ENCODE results near the gene PIK3IP1. TPM values are rescaled to one million over a fixed set of nuclear protein-coding genes. Genes with fewer than 3 reads are reported as not detected.

PIK3IP1 gene
- total and polyA plus RNA-seq, 9 of the 15 experiments (the other 6 are each of a cell fraction or from before 2014, with no cell fraction given): 0.11 to 1.3 (median 0.77) TPM

- TF ChIP-seq ZNF584 (CRISPR knock-in tag; IDR thresholded peaks at IDR 0.05; ENCODE audit: low read depth) (no peak), ZNF644 (tag; IDR thresholded peaks at IDR 0.05; ENCODE audit: low read depth) (no peak), GATA2 (CRISPR knock-in tag; IDR thresholded peaks at IDR 0.05) (no peak), LARP7 (IDR thresholded peaks at IDR 0.05) (no peak), ZBTB26 (CRISPR knock-in tag; IDR thresholded peaks at IDR 0.05) (no peak), ATF4 (CRISPR knock-in tag; IDR thresholded peaks at IDR 0.05) (no peak), ZSCAN32 (CRISPR knock-in tag; IDR thresholded peaks at IDR 0.05) (no peak)
- TF ChIP-seq, protein P1, sequence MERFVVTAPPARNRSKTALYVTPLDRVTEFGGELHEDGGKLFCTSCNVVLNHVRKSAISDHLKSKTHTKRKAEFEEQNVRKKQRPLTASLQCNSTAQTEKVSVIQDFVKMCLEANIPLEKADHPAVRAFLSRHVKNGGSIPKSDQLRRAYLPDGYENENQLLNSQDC (CRISPR knock-in tag; IDR thresholded peaks at IDR 0.05): no peak
Observed at GRCh38 chr22:31233001-31233400, 59.3 kb downstream of the PIK3IP1 start (continued).

Small RNAs within 50 kb of the gene (small RNA-seq; reads per million reads assigned to genes)
- not detected for gene RNA5SP496

Other genes starting within 250 kb of the PIK3IP1 start
Only the 7 nearest of the 10 such genes appear.
- gene SELENOM, start 184.9 kb downstream of the PIK3IP1 start, total RNA-seq (2014; rRNA removed): 6.9 and 10.8 TPM in 2 replicates
- 1.2 and 1.8 TPM in 2 replicates for gene SELENOM, start 184.9 kb downstream of the PIK3IP1 start, total RNA-seq (2014; rRNA removed; fragmentation: Illumina TruSeq; extraction: Trizol)
- 3.7 and 4.1 TPM in 2 replicates for gene SELENOM, start 184.9 kb downstream of the PIK3IP1 start, total RNA-seq (2015; rRNA removed; fragmentation: Illumina TruSeq; extraction: Trizol)
- 8.5 and 10.9 TPM in 2 replicates for gene SELENOM, start 184.9 kb downstream of the PIK3IP1 start, total RNA-seq (2021)
- 4.2 and 7.1 TPM in 2 replicates for gene SELENOM, start 184.9 kb downstream of the PIK3IP1 start, polyA plus RNA-seq (2011; rRNA removed)
- 2.8 and 5.8 TPM in 2 replicates for gene SELENOM, start 184.9 kb downstream of the PIK3IP1 start, polyA plus RNA-seq (2014; fragmentation: Illumina TruSeq; extraction: Trizol)
- gene SELENOM, start 184.9 kb downstream of the PIK3IP1 start, polyA plus RNA-seq (2014; fragmentation: Nextera tagmentation; extraction: Ambion mirVana): 1 to 10 TPM; 1.2 to 2.9 TPM
- 10.0 and 10.6 TPM in 2 replicates for gene SELENOM, start 184.9 kb downstream of the PIK3IP1 start, polyA plus RNA-seq (2014; rRNA removed)
- 5.9 and 6.4 TPM in 2 replicates for gene INPP5J, start 169.5 kb downstream of the PIK3IP1 start, total RNA-seq (2014; rRNA removed)
- 1.9 and 2.7 TPM in 2 replicates for gene INPP5J, start 169.5 kb downstream of the PIK3IP1 start, total RNA-seq (2014; rRNA removed; fragmentation: Illumina TruSeq; extraction: Trizol)
- gene INPP5J, start 169.5 kb downstream of the PIK3IP1 start, total RNA-seq (2015; rRNA removed; fragmentation: Illumina TruSeq; extraction: Trizol): 5.8 and 6.7 TPM in 2 replicates
- gene INPP5J, start 169.5 kb downstream of the PIK3IP1 start, total RNA-seq (2021): 6.3 and 7.0 TPM in 2 replicates
- gene INPP5J, start 169.5 kb downstream of the PIK3IP1 start, polyA plus RNA-seq (2011; rRNA removed): 1.6 and 21.8 TPM in 2 replicates
- gene INPP5J, start 169.5 kb downstream of the PIK3IP1 start, polyA plus RNA-seq (2014; fragmentation: Illumina TruSeq; extraction: Trizol): 4.8 and 5.4 TPM in 2 replicates
- under 1 TPM; 0.10 to 0.78 TPM for gene INPP5J, start 169.5 kb downstream of the PIK3IP1 start, polyA plus RNA-seq (2014; fragmentation: Nextera tagmentation; extraction: Ambion mirVana)
- gene INPP5J, start 169.5 kb downstream of the PIK3IP1 start, polyA plus RNA-seq (2014; rRNA removed): 5.4 and 6.0 TPM in 2 replicates
- 0.53 and 0.68 TPM in 2 replicates for gene PLA2G3, start 152.0 kb downstream of the PIK3IP1 start, total RNA-seq (2014; rRNA removed)
- gene PLA2G3, start 152.0 kb downstream of the PIK3IP1 start, total RNA-seq (2014; rRNA removed; fragmentation: Illumina TruSeq; extraction: Trizol): 0.22 and 0.36 TPM in 2 replicates
- 0.76 and 1.1 TPM in 2 replicates for gene PLA2G3, start 152.0 kb downstream of the PIK3IP1 start, total RNA-seq (2015; rRNA removed; fragmentation: Illumina TruSeq; extraction: Trizol)
- gene PLA2G3, start 152.0 kb downstream of the PIK3IP1 start, total RNA-seq (2021): 0.64 and 0.98 TPM in 2 replicates
- gene PLA2G3, start 152.0 kb downstream of the PIK3IP1 start, polyA plus RNA-seq (2011; rRNA removed): 1.4 and 5.4 TPM in 2 replicates
- gene PLA2G3, start 152.0 kb downstream of the PIK3IP1 start, polyA plus RNA-seq (2014; fragmentation: Illumina TruSeq; extraction: Trizol): 0.48 and 0.78 TPM in 2 replicates
- gene PLA2G3, start 152.0 kb downstream of the PIK3IP1 start, polyA plus RNA-seq (2014; fragmentation: Nextera tagmentation; extraction: Ambion mirVana): under 1 TPM; 0.18 to 0.20 TPM
- 0.77 and 1.2 TPM in 2 replicates for gene PLA2G3, start 152.0 kb downstream of the PIK3IP1 start, polyA plus RNA-seq (2014; rRNA removed)
- gene RNF185, start 132.3 kb downstream of the PIK3IP1 start, total RNA-seq (2014; rRNA removed): 6.5 and 8.4 TPM in 2 replicates
- gene RNF185, start 132.3 kb downstream of the PIK3IP1 start, total RNA-seq (2014; rRNA removed; fragmentation: Illumina TruSeq; extraction: Trizol): 9.3 and 9.5 TPM in 2 replicates
- 10.8 and 12.5 TPM in 2 replicates for gene RNF185, start 132.3 kb downstream of the PIK3IP1 start, total RNA-seq (2015; rRNA removed; fragmentation: Illumina TruSeq; extraction: Trizol)
- gene RNF185, start 132.3 kb downstream of the PIK3IP1 start, total RNA-seq (2021): 11.1 and 11.8 TPM in 2 replicates
- 17.6 and 18.3 TPM in 2 replicates for gene RNF185, start 132.3 kb downstream of the PIK3IP1 start, polyA plus RNA-seq (2011; rRNA removed)
- gene RNF185, start 132.3 kb downstream of the PIK3IP1 start, polyA plus RNA-seq (2014; fragmentation: Illumina TruSeq; extraction: Trizol): 14.2 and 17.1 TPM in 2 replicates
- 1 to 10 TPM; 6.7 to 9.3 TPM for gene RNF185, start 132.3 kb downstream of the PIK3IP1 start, polyA plus RNA-seq (2014; fragmentation: Nextera tagmentation; extraction: Ambion mirVana)
- 15.2 and 15.5 TPM in 2 replicates for gene RNF185, start 132.3 kb downstream of the PIK3IP1 start, polyA plus RNA-seq (2014; rRNA removed)
- gene LIMK2, start 80.2 kb downstream of the PIK3IP1 start, total RNA-seq (2014; rRNA removed): 11.1 and 14.5 TPM in 2 replicates
- gene LIMK2, start 80.2 kb downstream of the PIK3IP1 start, total RNA-seq (2014; rRNA removed; fragmentation: Illumina TruSeq; extraction: Trizol): 8.0 and 8.5 TPM in 2 replicates
- 7.9 and 8.9 TPM in 2 replicates for gene LIMK2, start 80.2 kb downstream of the PIK3IP1 start, total RNA-seq (2015; rRNA removed; fragmentation: Illumina TruSeq; extraction: Trizol)
- gene LIMK2, start 80.2 kb downstream of the PIK3IP1 start, total RNA-seq (2021): 14.2 TPM in 2 replicates
- gene LIMK2, start 80.2 kb downstream of the PIK3IP1 start, polyA plus RNA-seq (2011; rRNA removed): 4.3 and 6.6 TPM in 2 replicates
- 12.0 and 12.3 TPM in 2 replicates for gene LIMK2, start 80.2 kb downstream of the PIK3IP1 start, polyA plus RNA-seq (2014; fragmentation: Illumina TruSeq; extraction: Trizol)
- 1 to 10 TPM; 1.1 to 1.3 TPM for gene LIMK2, start 80.2 kb downstream of the PIK3IP1 start, polyA plus RNA-seq (2014; fragmentation: Nextera tagmentation; extraction: Ambion mirVana)
- 5.9 and 9.0 TPM in 2 replicates for gene LIMK2, start 80.2 kb downstream of the PIK3IP1 start, polyA plus RNA-seq (2014; rRNA removed)
- 5.3 and 6.8 TPM in 2 replicates for gene PATZ1, start 53.9 kb upstream of the PIK3IP1 start, total RNA-seq (2014; rRNA removed)
- gene PATZ1, start 53.9 kb upstream of the PIK3IP1 start, total RNA-seq (2014; rRNA removed; fragmentation: Illumina TruSeq; extraction: Trizol): 2.7 and 3.5 TPM in 2 replicates
- 4.2 and 4.8 TPM in 2 replicates for gene PATZ1, start 53.9 kb upstream of the PIK3IP1 start, total RNA-seq (2015; rRNA removed; fragmentation: Illumina TruSeq; extraction: Trizol)
- gene PATZ1, start 53.9 kb upstream of the PIK3IP1 start, total RNA-seq (2021): 7.8 and 8.9 TPM in 2 replicates
- gene PATZ1, start 53.9 kb upstream of the PIK3IP1 start, polyA plus RNA-seq (2011; rRNA removed): 3.1 and 5.0 TPM in 2 replicates
- 5.4 and 5.8 TPM in 2 replicates for gene PATZ1, start 53.9 kb upstream of the PIK3IP1 start, polyA plus RNA-seq (2014; fragmentation: Illumina TruSeq; extraction: Trizol)
- under 1 TPM; 0.63 to 0.70 TPM for gene PATZ1, start 53.9 kb upstream of the PIK3IP1 start, polyA plus RNA-seq (2014; fragmentation: Nextera tagmentation; extraction: Ambion mirVana)
- 4.9 and 6.3 TPM in 2 replicates for gene PATZ1, start 53.9 kb upstream of the PIK3IP1 start, polyA plus RNA-seq (2014; rRNA removed)
- gene DRG1, start 107.1 kb upstream of the PIK3IP1 start, total RNA-seq (2014; rRNA removed): 77.1 and 87.6 TPM in 2 replicates
- gene DRG1, start 107.1 kb upstream of the PIK3IP1 start, total RNA-seq (2014; rRNA removed; fragmentation: Illumina TruSeq; extraction: Trizol): 93.3 and 98.6 TPM in 2 replicates
- gene DRG1, start 107.1 kb upstream of the PIK3IP1 start, total RNA-seq (2015; rRNA removed; fragmentation: Illumina TruSeq; extraction: Trizol): 85.8 and 90.9 TPM in 2 replicates
- gene DRG1, start 107.1 kb upstream of the PIK3IP1 start, total RNA-seq (2021): 76.4 and 76.5 TPM in 2 replicates
- gene DRG1, start 107.1 kb upstream of the PIK3IP1 start, polyA plus RNA-seq (2011; rRNA removed): 84.1 and 111 TPM in 2 replicates
- gene DRG1, start 107.1 kb upstream of the PIK3IP1 start, polyA plus RNA-seq (2014; fragmentation: Illumina TruSeq; extraction: Trizol): 96.4 and 114 TPM in 2 replicates
- 100 to 1,000 TPM; 159 to 211 TPM for gene DRG1, start 107.1 kb upstream of the PIK3IP1 start, polyA plus RNA-seq (2014; fragmentation: Nextera tagmentation; extraction: Ambion mirVana)
- 79.7 and 86.4 TPM in 2 replicates for gene DRG1, start 107.1 kb upstream of the PIK3IP1 start, polyA plus RNA-seq (2014; rRNA removed)